OCI-LY7 (cell line): ENCODE measurements around the gene ADGRD1. TPM values are rescaled to one million over a fixed set of nuclear protein-coding genes. Genes with fewer than 3 reads are reported as not detected.

ENCODE experiments used
- BruUV-seq: library from RNA; stranded (reverse); fragments of 400-500 nt; replicated peaks from 2 replicates; lab custom pipeline; 2021; lab: Mats Ljungman, UMichigan
- CTCF ChIA-PET: fragments of 300-600 bp; sonication (Branson Sonifier 250); formaldehyde crosslinking; loops from one replicate; lab custom pipeline; 2022; ENCODE audit warnings: antibody characterized with exemption; ENCODE audit not compliant: unreplicated experiment; lab: Charles Lee
- POLR2A ChIA-PET: fragments of 300-600 bp; sonication (Branson Sonifier 250); formaldehyde crosslinking; loops from one replicate; lab custom pipeline; 2022; ENCODE audit warnings: antibody characterized with exemption; lab: Charles Lee
- DNase-seq: peaks from one replicate; pipeline ENCODE4 v3.0.0-alpha.2; 2015; ENCODE audit warnings: low spot score
- H2AFZ ChIP-seq: fragments of 200-600 bp; sonication (generic), shearing (Covaris generic); 2 replicates; pipeline ENCODE4 v1.6.1; 2014; ENCODE audit warnings: mild to moderate bottlenecking, antibody characterized with exemption, low read length, moderate library complexity
- H3K27ac ChIP-seq: fragments of 200-600 bp; sonication (generic); 2 replicates; pipeline ENCODE4 v1.5.1; 2014; ENCODE audit warnings: mixed run types, low read depth, mild to moderate bottlenecking, moderate library complexity, low read length, inconsistent platforms; ENCODE audit not compliant: poor library complexity, severe bottlenecking
- H3K36me3 ChIP-seq: fragments of 200-600 bp; sonication (generic); 2 replicates; pipeline ENCODE4 v1.6.1; 2014; ENCODE audit warnings: mild to moderate bottlenecking, antibody characterized with exemption, low read length, moderate library complexity, mixed read lengths; ENCODE audit not compliant: insufficient read depth
- H3K4me1 ChIP-seq: fragments of 200-600 bp; sonication (generic); 2 replicates; pipeline ENCODE4 v1.5.1; 2014; ENCODE audit warnings: mild to moderate bottlenecking, low read length; ENCODE audit not compliant: insufficient read depth, poor library complexity, severe bottlenecking
- H3K4me2 ChIP-seq: fragments of 200-600 bp; sonication (generic); 2 replicates; pipeline ENCODE4 v1.6.1; 2014; ENCODE audit warnings: mild to moderate bottlenecking, low read length
- H3K4me3 ChIP-seq: fragments of 200-600 bp; sonication (generic); 2 replicates; pipeline ENCODE4 v1.5.1; 2014; ENCODE audit warnings: mild to moderate bottlenecking, low read depth, low read length; ENCODE audit not compliant: poor library complexity, severe bottlenecking
- H3K79me2 ChIP-seq: fragments of 200-600 bp; sonication (generic); 2 replicates; pipeline ENCODE4 v1.6.1; 2016; ENCODE audit warnings: low read depth, mild to moderate bottlenecking, low read length, moderate library complexity, mixed read lengths; ENCODE audit not compliant: insufficient read depth
- H3K9me2 ChIP-seq: fragments of 200-600 bp; sonication (generic); 2 replicates; pipeline ENCODE4 v1.6.1; 2016; ENCODE audit warnings: mild to moderate bottlenecking, low read length, mixed read lengths; ENCODE audit not compliant: insufficient read depth
- H3K9me3 ChIP-seq: fragments of 200-600 bp; sonication (generic); 2 replicates; pipeline ENCODE4 v1.6.1; 2014; ENCODE audit warnings: mild to moderate bottlenecking, mixed run types, low read length, mixed read lengths
- H4K20me1 ChIP-seq: fragments of 200-600 bp; sonication (generic); 2 replicates; pipeline ENCODE4 v1.6.1; 2014; ENCODE audit warnings: mild to moderate bottlenecking, antibody characterized with exemption, low read length, moderate library complexity, mixed read lengths; ENCODE audit not compliant: insufficient read depth
- CTCF ChIP-seq: fragments of 200-600 bp; sonication (generic); conservative IDR thresholded peaks from 2 replicates; pipeline ENCODE4 v1.5.1; 2014; ENCODE audit warnings: mild to moderate bottlenecking, antibody characterized with exemption, low read length, moderate library complexity, mixed read lengths
- EZH2phosphoT487 ChIP-seq: fragments of 200-600 bp; sonication (generic); IDR thresholded peaks from 2 replicates; pipeline ENCODE4 v1.6.1; 2018; ENCODE audit warnings: low read depth, borderline replicate concordance, mild to moderate bottlenecking, mixed run types, antibody characterized with exemption, low read length, moderate library complexity, mixed read lengths
- intact Hi-C: fragments of 100-400 bp; cut with micrococcal nuclease; formaldehyde crosslinking; loops from one replicate; pipeline ENCODE4 v1.10.0; 2022; ENCODE audit not compliant: unreplicated experiment
- total RNA-seq, 2 experiments: library from RNA; depleted of rRNA in 1 of 2; stranded (reverse); fragments of >200 nt in 1 of 2; shearing (Covaris generic) in 1 of 2; gene quantifications; 2 replicates each; pipeline ENCODE4 v1.2.3, GENCODE V29; 2014 to 2022

ADGRD1 gene
- total RNA-seq, 2 experiments from 2014 or later, result 1.0 to 1.7 TPM

GRCh38 chr12:131151558-131152345 lies 198.0 kb downstream of the ADGRD1 start:
- TF ChIP-seq EZH2phosphoT487 (no peak), CTCF (no peak)
- Histone ChIP-seq H3K27ac (no peak overlapping the region), H3K9me2 (no peaks in the 10 kb centered on the region), H4K20me1 (no peaks in the 10 kb centered on the region), H3K4me1 (no peaks in the 10 kb centered on the region), H3K4me2 (no peak overlapping the region), H2AFZ (no peak overlapping the region), H3K9me3 (no peaks in the 10 kb centered on the region), H3K4me3 (no peak overlapping the region), H3K36me3 (no peaks in the 10 kb centered on the region), H3K79me2 (no peaks in the 10 kb centered on the region)
- ChIA-PET POLR2A (no interaction called here), CTCF (no interaction called here)
- no TSS peak for BruUV-seq
- no peak for DNase-seq
- intact Hi-C loops, result no loop called here

GRCh38 chr12:131152587-131152986 lies 198.9 kb downstream of the ADGRD1 start:
- Histone ChIP-seq H4K20me1 (no peaks in the 10 kb centered on the region), H3K79me2 (no peaks in the 10 kb centered on the region), H3K27ac (no peak overlapping the region), H3K9me3 (no peaks in the 10 kb centered on the region), H3K4me3 (no peak overlapping the region), H3K4me1 (no peaks in the 10 kb centered on the region), H3K36me3 (no peaks in the 10 kb centered on the region), H3K4me2 (no peak overlapping the region), H3K9me2 (no peaks in the 10 kb centered on the region), H2AFZ (no peak overlapping the region)
- ChIA-PET CTCF (no interaction called here), POLR2A (no interaction called here)
- TF ChIP-seq EZH2phosphoT487, result no peak
- TF ChIP-seq CTCF, result no peak
- no peak for DNase-seq
- intact Hi-C loops, result no loop called here
- BruUV-seq, result no TSS peak

GRCh38 chr12:131153016-131153415 lies 199.3 kb downstream of the ADGRD1 start:
- POLR2A ChIA-PET, result no interaction called here
- Histone ChIP-seq H3K4me1 (no peaks in the 10 kb centered on the region), H2AFZ (no peak overlapping the region), H3K36me3 (no peaks in the 10 kb centered on the region), H3K9me3 (no peaks in the 10 kb centered on the region), H3K79me2 (no peaks in the 10 kb centered on the region), H3K27ac (no peak overlapping the region), H3K4me2 (no peak overlapping the region), H3K4me3 (no peak overlapping the region), H4K20me1 (no peaks in the 10 kb centered on the region), H3K9me2 (no peaks in the 10 kb centered on the region)
- BruUV-seq, result no TSS peak
- TF ChIP-seq CTCF (no peak), EZH2phosphoT487 (no peak)
- no peak for DNase-seq
- intact Hi-C loops, result no loop called here
- CTCF ChIA-PET, result no interaction called here
